Measurements from ENCODE around the gene GRIFIN.
A peak's percentile ranks its signal among the peaks of the same experiment; 100 is the strongest.

Gene GRIFIN

GRCh38 chr7:2512713-2513112 lies 36.5 kb upstream of the GRIFIN start:
- DNase-seq (ENCODE audit: low read depth in 2 of 2) = no peak

GRCh38 chr7:2512179-2512661 lies 36.0 kb upstream of the GRIFIN start:
- no peak for DNase-seq (ENCODE audit: low read depth in 2 of 2)

GRCh38 chr7:2511769-2512168 lies 35.6 kb upstream of the GRIFIN start:
- DNase-seq (ENCODE audit: low read depth in 2 of 2) = no peak

- no peak for DNase-seq (ENCODE audit: low read depth in 2 of 2)
Observed at GRCh38 chr7:2510909-2511768, 34.9 kb upstream of the GRIFIN start.

- no peak for DNase-seq (ENCODE audit: low read depth in 2 of 2)
Observed at GRCh38 chr7:2510130-2510776, 34.1 kb upstream of the GRIFIN start.

- no peak for DNase-seq (ENCODE audit: low read depth in 2 of 2)
Observed at GRCh38 chr7:2509298-2509906, 33.2 kb upstream of the GRIFIN start.

- DNase-seq (ENCODE audit: low read depth in 2 of 2) = peak in 1 of 2 donors; percentile 62
Observed at GRCh38 chr7:2508327-2509215, 32.4 kb upstream of the GRIFIN start.

GRCh38 chr7:2507917-2508306 lies 31.7 kb upstream of the GRIFIN start:
- DNase-seq (ENCODE audit: low read depth in 2 of 2) = no peak

- no peak for DNase-seq (ENCODE audit: low read depth in 2 of 2)
Observed at GRCh38 chr7:2507208-2507916, 31.2 kb upstream of the GRIFIN start.

- no peak for DNase-seq (ENCODE audit: low read depth in 2 of 2)
Observed at GRCh38 chr7:2505401-2505800, 29.2 kb upstream of the GRIFIN start.

- no peak for DNase-seq (ENCODE audit: low read depth in 2 of 2)
Observed at GRCh38 chr7:2504889-2505375, 28.7 kb upstream of the GRIFIN start.

GRCh38 chr7:2504128-2504888 lies 28.1 kb upstream of the GRIFIN start:
- no peak for DNase-seq (ENCODE audit: low read depth in 2 of 2)

GRCh38 chr7:2503056-2503941 lies 27.1 kb upstream of the GRIFIN start:
- no peak for DNase-seq (ENCODE audit: low read depth in 2 of 2)

- DNase-seq (ENCODE audit: low read depth in 2 of 2) = no peak
Observed at GRCh38 chr7:2502647-2502966, 26.4 kb upstream of the GRIFIN start.

- DNase-seq (ENCODE audit: low read depth in 2 of 2) = no peak
Observed at GRCh38 chr7:2501947-2502646, 25.9 kb upstream of the GRIFIN start.

- DNase-seq (ENCODE audit: low read depth in 2 of 2) = no peak
Observed at GRCh38 chr7:2500701-2501100, 24.5 kb upstream of the GRIFIN start.

- no peak for DNase-seq (ENCODE audit: low read depth in 2 of 2)
Observed at GRCh38 chr7:2499719-2500430, 23.7 kb upstream of the GRIFIN start.

GRCh38 chr7:2499181-2499580 lies 23.0 kb upstream of the GRIFIN start:
- no peak for DNase-seq (ENCODE audit: low read depth in 2 of 2)

Measured in activated CD4-positive, alpha-beta T cell treated with anti-CD3 and anti-CD28 coated beads for 24 hours (primary cell).